Neural progenitor cell (in vitro differentiated cells): Measurements from ENCODE around the gene CTNNA3.
"Not testable (repeated sequence)": the region's sequence is repeated elsewhere in the genome, so short reads cannot be mapped to it uniquely, and the experiment has no call there.

Experiments used
- EZH2 ChIP-seq: fragments of 200-600 bp; sonication (generic); IDR thresholded peaks from 2 replicates; pipeline ENCODE4 v1.6.1; 2017; ENCODE audit warnings: antibody characterized with exemption, mild to moderate bottlenecking, moderate library complexity
- TF ChIP-seq, protein P1 (sequence below): fragments of 200-600 bp; sonication (generic); IDR thresholded peaks from 2 replicates; pipeline ENCODE4 v1.5.1; 2017; ENCODE audit warnings: antibody characterized with exemption, mild to moderate bottlenecking

DNA sequence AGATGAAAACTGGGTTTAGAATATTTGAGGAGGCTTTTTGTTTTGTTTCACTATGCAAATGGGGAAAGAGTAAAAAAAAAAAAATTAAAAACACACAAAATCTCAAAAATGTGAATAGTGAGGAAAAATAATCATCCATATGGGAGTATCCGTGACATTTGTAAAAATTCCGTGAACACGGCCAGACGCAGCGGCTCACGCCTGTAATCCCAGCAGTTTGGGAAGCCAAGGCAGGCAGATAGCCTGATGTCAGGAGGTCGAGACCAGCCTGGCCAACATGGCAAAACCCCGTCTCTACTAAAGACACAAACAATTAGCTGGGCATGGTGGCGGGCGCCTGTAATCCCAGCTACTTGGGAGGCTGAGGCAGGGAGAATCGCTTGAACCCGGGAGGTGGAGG, 1342.2 kb downstream of the CTNNA3 start:
- TF ChIP-seq, protein P1, sequence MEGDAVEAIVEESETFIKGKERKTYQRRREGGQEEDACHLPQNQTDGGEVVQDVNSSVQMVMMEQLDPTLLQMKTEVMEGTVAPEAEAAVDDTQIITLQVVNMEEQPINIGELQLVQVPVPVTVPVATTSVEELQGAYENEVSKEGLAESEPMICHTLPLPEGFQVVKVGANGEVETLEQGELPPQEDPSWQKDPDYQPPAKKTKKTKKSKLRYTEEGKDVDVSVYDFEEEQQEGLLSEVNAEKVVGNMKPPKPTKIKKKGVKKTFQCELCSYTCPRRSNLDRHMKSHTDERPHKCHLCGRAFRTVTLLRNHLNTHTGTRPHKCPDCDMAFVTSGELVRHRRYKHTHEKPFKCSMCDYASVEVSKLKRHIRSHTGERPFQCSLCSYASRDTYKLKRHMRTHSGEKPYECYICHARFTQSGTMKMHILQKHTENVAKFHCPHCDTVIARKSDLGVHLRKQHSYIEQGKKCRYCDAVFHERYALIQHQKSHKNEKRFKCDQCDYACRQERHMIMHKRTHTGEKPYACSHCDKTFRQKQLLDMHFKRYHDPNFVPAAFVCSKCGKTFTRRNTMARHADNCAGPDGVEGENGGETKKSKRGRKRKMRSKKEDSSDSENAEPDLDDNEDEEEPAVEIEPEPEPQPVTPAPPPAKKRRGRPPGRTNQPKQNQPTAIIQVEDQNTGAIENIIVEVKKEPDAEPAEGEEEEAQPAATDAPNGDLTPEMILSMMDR: not testable (repeated sequence)
- TF ChIP-seq EZH2: not testable (repeated sequence)
